ENCODE measurements around the gene ADCY9.

Gene ADCY9

DNA sequence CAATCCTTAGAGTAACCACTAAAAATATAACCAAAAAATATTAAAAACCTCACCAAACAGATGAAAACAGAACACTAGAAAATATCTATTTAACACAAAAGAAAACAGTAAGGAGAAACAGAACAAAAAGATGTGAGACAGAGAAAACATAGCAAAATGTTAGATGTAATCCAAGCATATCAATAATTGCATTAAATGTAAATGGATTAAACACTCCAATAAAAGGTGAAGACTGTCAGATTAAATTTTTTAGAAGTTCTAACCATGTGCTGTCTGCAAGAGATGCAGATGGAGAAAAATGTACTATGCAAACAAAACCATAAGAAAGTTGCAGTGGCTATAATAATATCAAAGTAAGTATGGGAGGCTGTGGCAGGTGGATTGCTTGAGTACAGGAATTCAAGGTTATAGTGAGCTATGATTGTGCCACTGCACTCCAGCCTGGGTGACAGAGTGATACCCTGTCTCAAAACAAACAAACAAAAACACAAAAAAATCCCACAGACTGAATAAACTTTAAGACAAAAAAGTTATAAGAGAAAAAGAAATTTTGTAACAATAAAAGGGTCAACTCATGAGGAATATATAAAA, 53.9 kb downstream of the ADCY9 start:
- Histone ChIP-seq H3K4me2 (ENCODE audit: low read depth, low read length, poor library complexity, severe bottlenecking) (no peak overlapping the region), H3K36me3 (ENCODE audit: low read length) (no peaks in the 10 kb centered on the region), H2AFZ (ENCODE audit: low read depth, low read length, severe bottlenecking) (no peak overlapping the region), H3K27me3 (ENCODE audit: low read length) (no peaks in the 10 kb centered on the region), H3K4me3 (ENCODE audit: insufficient read depth, low read length, poor library complexity, severe bottlenecking) (no peak overlapping the region), H3K9me3 (ENCODE audit: insufficient read depth, low read length) (peaks cover 8% of the 10 kb centered on the region; the same call in 1 of the 2 replicates), H3F3A (ENCODE audit: insufficient read depth) (no peaks in the 10 kb centered on the region), H3K79me2 (ENCODE audit: insufficient read depth, low read length) (no peaks in the 10 kb centered on the region), H3K9me2 (replicated peaks; ENCODE audit: insufficient read depth, low read length) (no peaks in the 10 kb centered on the region), H4K20me1 (ENCODE audit: low read depth, low read length) (no peaks in the 10 kb centered on the region), H3K27ac (ENCODE audit: low read depth, low read length) (no peak overlapping the region), H3K9ac (ENCODE audit: low read length) (no peak overlapping the region)
- TF ChIP-seq EZH2phosphoT487 (conservative IDR thresholded peaks at IDR 0.05; ENCODE audit: low read length) = no peak
- TF ChIP-seq, protein P1, sequence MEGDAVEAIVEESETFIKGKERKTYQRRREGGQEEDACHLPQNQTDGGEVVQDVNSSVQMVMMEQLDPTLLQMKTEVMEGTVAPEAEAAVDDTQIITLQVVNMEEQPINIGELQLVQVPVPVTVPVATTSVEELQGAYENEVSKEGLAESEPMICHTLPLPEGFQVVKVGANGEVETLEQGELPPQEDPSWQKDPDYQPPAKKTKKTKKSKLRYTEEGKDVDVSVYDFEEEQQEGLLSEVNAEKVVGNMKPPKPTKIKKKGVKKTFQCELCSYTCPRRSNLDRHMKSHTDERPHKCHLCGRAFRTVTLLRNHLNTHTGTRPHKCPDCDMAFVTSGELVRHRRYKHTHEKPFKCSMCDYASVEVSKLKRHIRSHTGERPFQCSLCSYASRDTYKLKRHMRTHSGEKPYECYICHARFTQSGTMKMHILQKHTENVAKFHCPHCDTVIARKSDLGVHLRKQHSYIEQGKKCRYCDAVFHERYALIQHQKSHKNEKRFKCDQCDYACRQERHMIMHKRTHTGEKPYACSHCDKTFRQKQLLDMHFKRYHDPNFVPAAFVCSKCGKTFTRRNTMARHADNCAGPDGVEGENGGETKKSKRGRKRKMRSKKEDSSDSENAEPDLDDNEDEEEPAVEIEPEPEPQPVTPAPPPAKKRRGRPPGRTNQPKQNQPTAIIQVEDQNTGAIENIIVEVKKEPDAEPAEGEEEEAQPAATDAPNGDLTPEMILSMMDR (IDR thresholded peaks at IDR 0.05; ENCODE audit: insufficient read depth, low read length, poor library complexity, severe bottlenecking) = no peak

DNA sequence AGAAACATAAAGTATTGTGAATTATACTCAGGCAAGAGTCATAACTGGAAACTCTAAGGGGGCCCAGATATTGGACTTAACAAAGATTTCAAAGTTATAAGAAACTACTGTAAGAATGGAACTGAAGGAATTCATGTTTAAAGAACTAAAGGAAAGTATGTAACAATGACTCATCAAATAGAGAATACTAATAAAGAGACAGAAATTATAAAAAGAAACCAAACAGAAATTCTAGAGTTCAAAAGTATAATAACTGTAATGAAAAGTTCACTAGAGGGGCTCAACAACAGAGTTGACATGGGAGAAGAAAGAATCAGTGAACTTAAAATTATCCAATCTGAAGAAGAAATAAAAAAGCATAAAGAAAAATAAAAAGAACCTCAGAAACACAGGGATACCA, 55.4 kb downstream of the ADCY9 start:
- H4K20me1 ChIP-seq (ENCODE audit: low read depth, low read length) = no peaks in the 10 kb centered on the region
- no peak overlapping the region for H2AFZ ChIP-seq (ENCODE audit: low read depth, low read length, severe bottlenecking)
- no peak overlapping the region for H3K27ac ChIP-seq (ENCODE audit: low read depth, low read length)
- no peak overlapping the region for H3K4me3 ChIP-seq (ENCODE audit: insufficient read depth, low read length, poor library complexity, severe bottlenecking)
- no peaks in the 10 kb centered on the region for H3K9me2 ChIP-seq (replicated peaks; ENCODE audit: insufficient read depth, low read length)
- no peaks in the 10 kb centered on the region for H3K27me3 ChIP-seq (ENCODE audit: low read length)
- no peaks in the 10 kb centered on the region for H3K79me2 ChIP-seq (ENCODE audit: insufficient read depth, low read length)
- no peaks in the 10 kb centered on the region for H3K36me3 ChIP-seq (ENCODE audit: low read length)
- H3K9me3 ChIP-seq (ENCODE audit: insufficient read depth, low read length) = peaks cover 8% of the 10 kb centered on the region; the same call in 1 of the 2 replicates
- TF ChIP-seq EZH2phosphoT487 (conservative IDR thresholded peaks at IDR 0.05; ENCODE audit: low read length) = no peak
- TF ChIP-seq, protein P1 (IDR thresholded peaks at IDR 0.05; ENCODE audit: insufficient read depth, low read length, poor library complexity, severe bottlenecking) = no peak
- no peak overlapping the region for H3K9ac ChIP-seq (ENCODE audit: low read length)
- no peak overlapping the region for H3K4me2 ChIP-seq (ENCODE audit: low read depth, low read length, poor library complexity, severe bottlenecking)
- no peaks in the 10 kb centered on the region for H3F3A ChIP-seq (ENCODE audit: insufficient read depth)

DNA sequence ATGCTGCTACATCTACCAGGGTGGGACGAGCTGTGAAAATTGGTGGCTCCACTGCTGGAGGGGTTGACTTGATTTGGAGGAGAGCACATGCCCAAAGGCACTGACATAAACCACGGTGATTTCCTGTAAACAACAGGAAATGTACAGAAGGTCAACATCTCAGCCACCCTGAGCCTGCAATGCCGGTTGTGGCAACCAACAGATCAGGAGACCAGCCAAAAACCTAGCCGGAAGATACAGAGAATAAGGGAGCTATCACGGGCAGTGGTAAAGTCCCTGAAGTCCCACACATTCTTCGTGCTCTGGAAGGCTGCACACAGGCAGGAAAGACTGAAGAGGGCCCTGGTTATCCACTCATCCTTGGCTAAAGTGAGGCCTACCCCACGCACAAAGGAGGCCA, 56.2 kb downstream of the ADCY9 start:
- Histone ChIP-seq H4K20me1 (ENCODE audit: low read depth, low read length) (no peaks in the 10 kb centered on the region), H3K36me3 (ENCODE audit: low read length) (no peaks in the 10 kb centered on the region), H3K79me2 (ENCODE audit: insufficient read depth, low read length) (no peaks in the 10 kb centered on the region), H2AFZ (ENCODE audit: low read depth, low read length, severe bottlenecking) (no peak overlapping the region), H3K4me2 (ENCODE audit: low read depth, low read length, poor library complexity, severe bottlenecking) (no peak overlapping the region), H3K9me3 (ENCODE audit: insufficient read depth, low read length) (peaks cover 8% of the 10 kb centered on the region; the same call in 1 of the 2 replicates), H3K4me3 (ENCODE audit: insufficient read depth, low read length, poor library complexity, severe bottlenecking) (no peak overlapping the region), H3K9me2 (replicated peaks; ENCODE audit: insufficient read depth, low read length) (no peaks in the 10 kb centered on the region), H3F3A (ENCODE audit: insufficient read depth) (no peaks in the 10 kb centered on the region), H3K27ac (ENCODE audit: low read depth, low read length) (no peak overlapping the region), H3K9ac (ENCODE audit: low read length) (no peak overlapping the region), H3K27me3 (ENCODE audit: low read length) (no peaks in the 10 kb centered on the region)
- TF ChIP-seq, protein P1 (IDR thresholded peaks at IDR 0.05; ENCODE audit: insufficient read depth, low read length, poor library complexity, severe bottlenecking) = no peak
- no peak for TF ChIP-seq EZH2phosphoT487 (conservative IDR thresholded peaks at IDR 0.05; ENCODE audit: low read length)

All from SU-DHL-6 (cell line).